Uterus (tissue), 2 donors: ENCODE measurements around the gene KRTAP10-10.

Experiments
- CTCF ChIP-seq, 4 experiments: fragments of 200-600 bp in 2 of 4; fragments of 450-650 bp in 2 of 4; sonication (generic) in 2 of 4; IDR thresholded peaks; one replicate each; pipeline ENCODE4 v1.5.1; 2016 to 2019; ENCODE audit warnings: antibody characterized with exemption in 4 of 4, mild to moderate bottlenecking in 2 of 4, moderate library complexity in 1 of 4
- POLR2A ChIP-seq, 2 donors: fragments of 450-650 bp; IDR thresholded peaks; one replicate each; pipeline ENCODE4 v1.6.1; 2016; ENCODE audit warnings: antibody characterized with exemption in 2 of 2, mild to moderate bottlenecking in 1 of 2, moderate library complexity in 1 of 2

DNA sequence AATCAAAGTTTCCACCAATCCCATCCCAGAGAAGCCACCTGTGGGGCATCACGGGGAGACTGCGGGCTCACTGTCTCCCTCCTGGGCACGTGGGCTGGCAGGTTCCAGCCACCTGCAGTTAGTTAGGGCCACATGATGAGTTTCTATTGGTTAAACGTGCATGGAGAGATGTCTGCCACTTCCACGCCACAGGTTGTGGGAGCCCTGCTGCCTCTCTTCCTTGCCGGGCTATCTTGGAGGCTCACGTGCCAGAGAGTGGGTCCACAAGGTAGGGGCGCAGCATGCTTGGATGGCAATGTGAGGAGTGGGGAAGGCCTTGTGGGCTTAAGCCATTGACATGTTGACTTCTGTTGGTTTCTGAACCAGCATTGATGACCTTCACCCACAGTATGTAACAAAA is 33.2 kb upstream of the KRTAP10-10 start:
- no peak for TF ChIP-seq CTCF (IDR thresholded peaks at IDR 0.05)
- TF ChIP-seq POLR2A (IDR thresholded peaks at IDR 0.05), result no peak
